Lower lobe of right lung (tissue), 2 donors: ENCODE data around the gene NXF3. TPM values are rescaled to one million over a fixed set of nuclear protein-coding genes. Genes with fewer than 3 reads are reported as not detected.

Source experiments
- ATAC-seq, 2 donors: fragments of 200-7000 bp; cut with Tn5 transposase; one replicate each; pipeline ENCODE4 v1.9.1; 2020 to 2022; ENCODE audit warnings: mild to moderate bottlenecking in 2 of 2, moderate library complexity in 2 of 2
- DNase-seq: peaks from one replicate; pipeline ENCODE4 v3.0.0-alpha.2; 2020
- H3K27ac ChIP-seq: fragments of 200-600 bp; one replicate; pipeline ENCODE4 v1.8.0; 2022
- H3K27me3 ChIP-seq: fragments of 200-600 bp; one replicate; pipeline ENCODE4 v1.8.0; 2022; ENCODE audit warnings: low read depth
- H3K36me3 ChIP-seq: fragments of 200-600 bp; one replicate; pipeline ENCODE4 v1.8.0; 2022; ENCODE audit warnings: mild to moderate bottlenecking
- H3K4me1 ChIP-seq: fragments of 200-600 bp; one replicate; pipeline ENCODE4 v1.8.0; 2022
- H3K4me3 ChIP-seq: fragments of 200-600 bp; one replicate; pipeline ENCODE4 v1.8.0; 2022; ENCODE audit warnings: mild to moderate bottlenecking
- H3K9me3 ChIP-seq: fragments of 200-600 bp; one replicate; pipeline ENCODE4 v1.8.0; 2022
- CTCF ChIP-seq: fragments of 200-600 bp; IDR thresholded peaks from one replicate; pipeline ENCODE4 v1.8.0; 2022; ENCODE audit warnings: antibody characterized with exemption, mild to moderate bottlenecking
- intact Hi-C: fragments of 100-400 bp; cut with DNase I; formaldehyde crosslinking; loops from one replicate; pipeline ENCODE4 v1.11.0; 2022
- total RNA-seq: library from RNA; stranded (reverse); fragmentation: NEBNext Ultra II Directional; extraction: Animal tissue kit (Norgen Biotek cat#: 25700); gene quantifications from one replicate; pipeline ENCODE4 v1.2.1, GENCODE V29; 2021
- donor health status: DM: no; HTN: yes; CAD: no; lungs with severe emphysema.

Gene NXF3
- total RNA-seq, 1 donor from 2014 or later = 13.5 TPM

DNA sequence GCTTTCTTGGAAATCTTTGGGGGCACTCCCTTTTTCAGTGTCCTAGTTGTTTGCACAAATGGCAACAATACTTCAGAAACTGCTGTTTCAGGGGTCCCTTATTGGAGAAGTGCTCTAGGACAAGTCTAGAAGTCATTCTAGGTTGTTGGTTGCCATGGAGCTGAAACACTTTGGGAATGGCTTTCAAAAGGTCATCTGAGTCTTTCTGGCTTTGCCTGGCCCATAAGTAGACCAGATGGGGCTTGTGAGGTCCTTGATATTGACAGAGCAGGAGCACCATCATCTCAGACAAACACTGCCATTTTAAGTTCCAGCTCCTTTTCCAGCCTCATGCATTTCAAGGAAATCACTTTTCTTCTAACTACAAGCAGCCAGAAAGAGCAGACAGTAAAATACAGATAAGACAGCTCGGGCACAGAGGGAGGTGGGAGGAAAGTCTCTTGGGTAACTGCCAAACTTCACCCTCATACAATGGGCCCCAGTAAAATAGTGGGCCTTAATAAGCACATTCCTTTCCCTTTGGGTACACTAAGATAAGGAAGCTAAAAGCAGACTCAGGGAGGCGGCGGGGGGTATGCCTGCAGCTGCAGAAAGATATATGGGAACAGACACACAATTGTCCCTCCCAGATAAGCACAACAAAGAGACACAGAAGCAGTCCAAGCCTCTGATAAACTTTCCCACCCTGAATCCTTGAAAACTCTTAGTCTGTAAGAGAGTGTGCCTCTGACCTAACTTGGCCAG, 8.5 kb upstream of the NXF3 start:
- no peak overlapping the region for H3K4me3 ChIP-seq
- DNase-seq = no peak
- H3K27ac ChIP-seq = no peak overlapping the region
- TF ChIP-seq CTCF = no peak
- no peaks in the 10 kb centered on the region for H3K36me3 ChIP-seq
- no peaks in the 10 kb centered on the region for H3K9me3 ChIP-seq
- no peaks in the 10 kb centered on the region for H3K27me3 ChIP-seq
- no peak for ATAC-seq
- intact Hi-C loops = no loop called here
- no peaks in the 10 kb centered on the region for H3K4me1 ChIP-seq

- Histone ChIP-seq H3K36me3 (no peaks in the 10 kb centered on the region), H3K27ac (no peak overlapping the region), H3K9me3 (no peaks in the 10 kb centered on the region), H3K27me3 (no peaks in the 10 kb centered on the region), H3K4me3 (no peak overlapping the region), H3K4me1 (no peaks in the 10 kb centered on the region)
- ATAC-seq (no peak), DNase-seq (no peak)
- no peak for TF ChIP-seq CTCF
- intact Hi-C loops = no loop called here
Measured at GRCh38 chrX:103100484-103100883, 7.5 kb upstream of the NXF3 start.

- no peak overlapping the region for H3K27ac ChIP-seq
- intact Hi-C loops = no loop called here
- H3K27me3 ChIP-seq = no peaks in the 10 kb centered on the region
- no peak for ATAC-seq
- H3K36me3 ChIP-seq = no peaks in the 10 kb centered on the region
- H3K4me1 ChIP-seq = no peaks in the 10 kb centered on the region
- no peaks in the 10 kb centered on the region for H3K9me3 ChIP-seq
- TF ChIP-seq CTCF = no peak
- no peak overlapping the region for H3K4me3 ChIP-seq
- no peak for DNase-seq
Measured at GRCh38 chrX:103099691-103100090, 6.7 kb upstream of the NXF3 start.

GRCh38 chrX:103098488-103098887, 5.5 kb upstream of the NXF3 start:
- Histone ChIP-seq H3K36me3 (no peaks in the 10 kb centered on the region), H3K27me3 (no peaks in the 10 kb centered on the region), H3K9me3 (no peaks in the 10 kb centered on the region), H3K27ac (no peak overlapping the region), H3K4me3 (no peak overlapping the region), H3K4me1 (no peaks in the 10 kb centered on the region)
- no peak for DNase-seq
- no peak for TF ChIP-seq CTCF
- no peak for ATAC-seq
- intact Hi-C loops = no loop called here

DNA sequence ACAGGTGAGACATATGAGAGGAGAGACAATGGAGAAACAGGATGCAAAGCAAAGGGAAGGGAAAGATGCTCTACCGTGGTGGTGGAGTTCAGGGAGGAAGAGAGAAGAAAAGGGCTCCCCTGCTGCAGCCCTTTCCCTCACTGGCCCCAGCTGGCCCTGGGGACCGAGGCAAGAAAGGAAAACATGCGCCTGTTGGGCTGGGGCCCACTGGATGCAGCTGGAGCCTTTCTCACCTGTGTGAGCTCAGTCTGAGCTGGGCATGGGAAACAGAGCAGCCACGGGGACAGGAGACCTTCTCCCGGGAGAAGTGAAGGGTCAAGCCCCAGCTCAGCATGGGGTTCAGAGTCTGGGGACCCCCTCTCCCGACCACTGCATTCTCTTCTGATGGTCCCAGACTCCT, 11.9 kb downstream of the NXF3 start:
- no peak for TF ChIP-seq CTCF
- Histone ChIP-seq H3K27me3 (no peaks in the 10 kb centered on the region), H3K27ac (no peak overlapping the region), H3K4me3 (no peak overlapping the region), H3K36me3 (no peaks in the 10 kb centered on the region), H3K9me3 (no peaks in the 10 kb centered on the region), H3K4me1 (no peaks in the 10 kb centered on the region)
- intact Hi-C loops = no loop called here
- DNase-seq (no peak), ATAC-seq (no peak)
